ENCODE results near the gene RGMA.

DNA sequence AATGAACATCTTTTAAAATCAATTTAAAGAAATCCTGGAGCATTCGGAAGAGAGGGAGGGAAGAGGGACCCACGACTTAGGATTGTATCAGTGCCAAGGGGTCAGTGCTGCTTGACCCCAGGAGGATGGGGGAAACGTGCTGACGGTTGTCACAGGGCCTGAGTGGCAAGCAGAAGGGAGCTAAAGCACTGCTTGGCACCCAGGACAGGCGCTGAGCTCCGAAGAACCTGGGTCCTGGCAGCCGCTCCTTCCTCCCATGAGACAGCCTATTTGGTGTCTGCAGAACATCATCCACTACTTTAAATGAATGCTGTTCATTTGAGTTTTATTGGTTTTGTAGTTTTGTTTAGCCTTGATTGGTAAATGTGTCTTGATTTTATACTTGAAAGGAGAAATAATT, 54.5 kb downstream of the RGMA start:
- TF ChIP-seq, protein P1, sequence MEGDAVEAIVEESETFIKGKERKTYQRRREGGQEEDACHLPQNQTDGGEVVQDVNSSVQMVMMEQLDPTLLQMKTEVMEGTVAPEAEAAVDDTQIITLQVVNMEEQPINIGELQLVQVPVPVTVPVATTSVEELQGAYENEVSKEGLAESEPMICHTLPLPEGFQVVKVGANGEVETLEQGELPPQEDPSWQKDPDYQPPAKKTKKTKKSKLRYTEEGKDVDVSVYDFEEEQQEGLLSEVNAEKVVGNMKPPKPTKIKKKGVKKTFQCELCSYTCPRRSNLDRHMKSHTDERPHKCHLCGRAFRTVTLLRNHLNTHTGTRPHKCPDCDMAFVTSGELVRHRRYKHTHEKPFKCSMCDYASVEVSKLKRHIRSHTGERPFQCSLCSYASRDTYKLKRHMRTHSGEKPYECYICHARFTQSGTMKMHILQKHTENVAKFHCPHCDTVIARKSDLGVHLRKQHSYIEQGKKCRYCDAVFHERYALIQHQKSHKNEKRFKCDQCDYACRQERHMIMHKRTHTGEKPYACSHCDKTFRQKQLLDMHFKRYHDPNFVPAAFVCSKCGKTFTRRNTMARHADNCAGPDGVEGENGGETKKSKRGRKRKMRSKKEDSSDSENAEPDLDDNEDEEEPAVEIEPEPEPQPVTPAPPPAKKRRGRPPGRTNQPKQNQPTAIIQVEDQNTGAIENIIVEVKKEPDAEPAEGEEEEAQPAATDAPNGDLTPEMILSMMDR (IDR thresholded peaks at IDR 0.05; ENCODE audit: control extremely low read depth in 1 of 3, insufficient read depth in 1 of 3, low read depth in 1 of 3, low read length in 3 of 3): no peak
- TF ChIP-seq GTF2F1 (IDR thresholded peaks at IDR 0.05; ENCODE audit: borderline replicate concordance, low read depth, low read length): no peak
- no peak for TF ChIP-seq BRCA1 (IDR thresholded peaks at IDR 0.05; ENCODE audit: low read depth, low read length)
- TF ChIP-seq RXRA (IDR thresholded peaks at IDR 0.05; ENCODE audit: insufficient read depth, low read depth, low read length): no peak
- TF ChIP-seq EP300 (IDR thresholded peaks at IDR 0.05; ENCODE audit: borderline replicate concordance in 1 of 2, low read depth in 2 of 2, low read length in 2 of 2): no peak
- TF ChIP-seq EZH2 (IDR thresholded peaks at IDR 0.05; ENCODE audit: low read depth, low read length, severe bottlenecking): no peak
- no peak for TF ChIP-seq RFX5 (IDR thresholded peaks at IDR 0.05; ENCODE audit: borderline replicate concordance, low read depth, low read length)
- TF ChIP-seq JUND (IDR thresholded peaks at IDR 0.05; ENCODE audit: low read length): no peak
- TF ChIP-seq ASH2L (IDR thresholded peaks at IDR 0.05; ENCODE audit: low read length): no peak
- TF ChIP-seq CBX5 (IDR thresholded peaks at IDR 0.05; ENCODE audit: low read depth, low read length): no peak
- no peak for TF ChIP-seq TAF1 (IDR thresholded peaks at IDR 0.05; ENCODE audit: low read depth, low read length)
- no peak for TF ChIP-seq BCL11A (IDR thresholded peaks at IDR 0.05; ENCODE audit: low read depth in 2 of 2, low read length in 2 of 2)
- TF ChIP-seq POLR2A (IDR thresholded peaks at IDR 0.05; ENCODE audit: control extremely low read depth in 1 of 2, low read depth in 2 of 2, low read length in 2 of 2): no peak

Data from H1 (cell line).